ENCODE results near the gene ITGB4. TPM values are rescaled to one million over a fixed set of nuclear protein-coding genes. Genes with fewer than 3 reads are reported as not detected.
"Not testable (repeated sequence)": the region's sequence is repeated elsewhere in the genome, so short reads cannot be mapped to it uniquely, and the experiment has no call there.

Gene ITGB4
- total RNA-seq, 2 experiments from 2014 or later, result 0.89 to 2.0 TPM

GRCh38 chr17:75773808-75774470, 52.7 kb downstream of the ITGB4 start:
- ChIA-PET POLR2A (interaction anchor here (1.0 to 9.4 kb wide), 7 partner anchors 11 to 107 kb away, joined by 3 to 205 read pairs (median 12); partner anchors contain the start of genes GALK1, RECQL5, SAP30BP and UNK), CTCF (interaction anchor here (0.9 to 5.1 kb wide), 8 partner anchors 9 to 111 kb away, joined by 3 to 22 read pairs (median 5); partner anchors contain the start of gene GALK1)
- Mint-ChIP-seq H3K27ac (no peak overlapping the region), H3K4me1 (ENCODE audit: low read depth) (peaks cover 25% of the 10 kb centered on the region), H3K9me3 (ENCODE audit: insufficient read depth) (no peaks in the 10 kb centered on the region), H3K36me3 (ENCODE audit: low read depth) (peaks cover 38% of the 10 kb centered on the region), H3K4me3 (no peak overlapping the region), H3K27me3 (ENCODE audit: low read depth) (no peaks in the 10 kb centered on the region)
- peak; percentile 4 for ATAC-seq
- DNase-seq, result no peak

- H3K36me3 Mint-ChIP-seq (ENCODE audit: low read depth), result peaks cover 39% of the 10 kb centered on the region
- POLR2A ChIA-PET, result interaction anchor here (1.0 to 9.4 kb wide), 8 partner anchors 11 to 107 kb away, joined by 3 to 205 read pairs (median 8); partner anchors contain the start of genes GALK1, RECQL5, SAP30BP and TRIM47
- peaks cover 25% of the 10 kb centered on the region for H3K4me1 Mint-ChIP-seq (ENCODE audit: low read depth)
- no peak overlapping the region for H3K27ac Mint-ChIP-seq
- CTCF ChIA-PET, result interaction anchor here (0.9 to 5.1 kb wide), 5 partner anchors 9 to 21 kb away, joined by 3 to 22 read pairs (median 5); partner anchors contain the start of gene GALK1
- ATAC-seq (peak; percentile 1), DNase-seq (no peak)
- no peak overlapping the region for H3K4me3 Mint-ChIP-seq
- no peaks in the 10 kb centered on the region for H3K9me3 Mint-ChIP-seq (ENCODE audit: insufficient read depth)
- H3K27me3 Mint-ChIP-seq (ENCODE audit: low read depth), result peaks cover under 1% of the 10 kb centered on the region
These were observed 53.3 kb downstream of the ITGB4 start for GRCh38 chr17:75774471-75774990.

DNA sequence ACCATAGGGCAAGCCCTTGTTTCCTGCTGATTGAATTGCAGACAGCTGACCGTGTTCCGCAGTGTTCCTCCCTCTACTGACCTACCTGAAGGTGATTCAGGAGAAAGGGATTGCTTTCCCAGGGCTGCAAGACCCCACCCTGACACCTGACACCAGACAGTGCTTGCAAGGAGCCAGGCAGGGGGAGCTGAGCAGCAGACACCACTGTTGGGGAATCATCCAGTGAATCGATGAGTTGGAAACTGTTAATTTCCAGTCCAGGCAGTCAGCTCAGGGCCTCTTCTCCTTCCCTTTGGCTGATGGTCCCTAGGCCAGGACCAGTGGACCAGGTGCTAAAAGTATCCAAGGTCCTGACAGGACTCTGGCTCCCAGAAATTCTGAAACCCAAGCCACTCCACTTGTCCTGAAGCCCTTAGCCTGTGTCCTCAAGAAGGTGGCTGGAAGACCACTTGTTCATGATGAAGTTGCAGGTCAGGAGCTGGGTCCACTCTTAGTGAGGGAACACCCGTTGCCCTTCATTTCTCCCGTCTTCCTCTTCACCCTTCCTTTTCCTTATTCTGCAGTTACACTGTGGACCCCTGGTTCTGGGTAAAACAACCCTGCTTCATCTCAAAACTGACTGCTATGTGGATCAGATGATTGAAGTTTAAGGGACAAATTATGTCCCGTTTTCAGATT, 53.9 kb downstream of the ITGB4 start:
- no peak overlapping the region for H3K4me3 Mint-ChIP-seq
- H3K4me1 Mint-ChIP-seq (ENCODE audit: low read depth), result peaks cover 29% of the 10 kb centered on the region
- ATAC-seq, result no peak
- ChIA-PET POLR2A (interaction anchor here (0.6 to 9.4 kb wide), 20 partner anchors 12 to 258 kb away, joined by 3 to 205 read pairs (median 4); partner anchors contain the start of genes GALK1, RECQL5, SAP30BP and TRIM47), CTCF (interaction anchor here (0.9 to 5.1 kb wide), 6 partner anchors 8 to 86 kb away, joined by 3 to 35 read pairs (median 10); partner anchors contain the start of gene GALK1)
- H3K27ac Mint-ChIP-seq, result no peak overlapping the region
- H3K27me3 Mint-ChIP-seq (ENCODE audit: low read depth), result peaks cover 3% of the 10 kb centered on the region
- no peaks in the 10 kb centered on the region for H3K9me3 Mint-ChIP-seq (ENCODE audit: insufficient read depth)
- H3K36me3 Mint-ChIP-seq (ENCODE audit: low read depth), result peaks cover 43% of the 10 kb centered on the region
- no peak for DNase-seq

DNA sequence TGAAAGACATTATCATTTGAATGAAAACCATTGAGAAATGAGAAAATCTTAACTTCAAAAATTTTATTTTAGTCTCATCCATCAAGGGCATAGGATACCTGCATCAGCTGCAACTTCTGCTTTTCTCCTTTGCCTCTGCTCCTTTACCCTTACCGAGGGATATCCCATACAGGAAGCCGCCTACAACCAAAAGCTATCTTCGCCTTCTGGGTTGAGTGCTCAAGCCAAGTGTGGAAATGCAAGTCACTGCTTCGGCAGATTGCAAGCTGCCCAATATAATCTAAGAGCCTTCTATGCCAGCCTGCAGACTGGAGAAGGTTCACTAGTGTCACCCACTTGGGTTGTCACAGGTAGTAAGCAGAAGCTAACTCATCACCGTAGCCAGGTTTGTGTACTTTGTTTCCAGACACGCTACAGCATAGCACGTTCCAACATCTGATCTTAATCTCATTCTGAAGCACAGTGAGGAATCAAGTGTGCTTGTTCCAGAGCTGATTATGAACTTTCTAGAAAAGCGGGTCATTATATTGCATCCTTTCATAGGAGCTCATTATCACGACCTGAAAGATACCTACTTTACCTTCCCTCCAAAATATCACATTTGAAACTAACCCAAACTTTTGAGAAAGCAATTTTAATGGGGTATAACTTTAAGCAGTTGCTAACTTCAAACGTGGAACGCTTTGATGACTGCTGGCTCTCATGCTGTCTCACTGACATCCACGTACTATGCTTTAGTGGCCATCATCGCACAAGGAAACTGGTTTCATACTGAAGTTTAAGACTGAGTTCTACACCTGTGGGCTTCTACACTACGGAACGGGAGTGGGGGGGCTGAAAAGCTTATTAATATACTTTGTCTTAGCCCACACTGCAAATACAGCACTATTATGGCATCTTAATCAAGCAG, 55.4 kb downstream of the ITGB4 start:
- CTCF ChIA-PET, result interaction anchor here (0.9 to 5.1 kb wide), 10 partner anchors 9 to 85 kb away, joined by 3 to 35 read pairs (median 6); partner anchors contain the start of gene GALK1
- peaks cover 43% of the 10 kb centered on the region for H3K36me3 Mint-ChIP-seq (ENCODE audit: low read depth)
- H3K27ac Mint-ChIP-seq, result peak overlapping the region; percentile 80
- peaks cover 3% of the 10 kb centered on the region for H3K27me3 Mint-ChIP-seq (ENCODE audit: low read depth)
- no peak for ATAC-seq
- peaks cover 32% of the 10 kb centered on the region for H3K4me1 Mint-ChIP-seq (ENCODE audit: low read depth)
- H3K9me3 Mint-ChIP-seq (ENCODE audit: insufficient read depth), result no peaks in the 10 kb centered on the region
- POLR2A ChIA-PET, result interaction anchor here (0.5 to 9.4 kb wide), 34 partner anchors 8 to 594 kb away, joined by 3 to 205 read pairs (median 4); partner anchors contain the start of genes GALK1, GGA3, MRPL38 and RECQL5
- peak overlapping the region; percentile 86 for H3K4me3 Mint-ChIP-seq
- DNase-seq, result peak; percentile 35

- Mint-ChIP-seq H3K36me3 (ENCODE audit: low read depth) (peaks cover 43% of the 10 kb centered on the region), H3K27me3 (ENCODE audit: low read depth) (peaks cover 3% of the 10 kb centered on the region), H3K9me3 (ENCODE audit: insufficient read depth) (no peaks in the 10 kb centered on the region), H3K27ac (peak overlapping the region; percentile 80), H3K4me3 (peak overlapping the region; percentile 86), H3K4me1 (ENCODE audit: low read depth) (peaks cover 36% of the 10 kb centered on the region)
- ChIA-PET CTCF (interaction anchor here (1.2 to 5.1 kb wide), 8 partner anchors 9 to 84 kb away, joined by 3 to 35 read pairs (median 8); partner anchors contain the start of gene GALK1), POLR2A (interaction anchor here (0.7 to 9.4 kb wide), 18 partner anchors 13 to 595 kb away, joined by 3 to 205 read pairs (median 4); partner anchors contain the start of genes GALK1, GGA3, MRPL38 and SUMO2)
- ATAC-seq, result no peak
- DNase-seq, result no peak
These were observed 56.1 kb downstream of the ITGB4 start for GRCh38 chr17:75777296-75777922.

- peaks cover 41% of the 10 kb centered on the region for H3K4me1 Mint-ChIP-seq (ENCODE audit: low read depth)
- peaks cover 45% of the 10 kb centered on the region for H3K36me3 Mint-ChIP-seq (ENCODE audit: low read depth)
- H3K27me3 Mint-ChIP-seq (ENCODE audit: low read depth); DNase-seq; ATAC-seq; H3K9me3 Mint-ChIP-seq (ENCODE audit: insufficient read depth): not testable (repeated sequence)
- peak overlapping the region; percentile 86 for H3K4me3 Mint-ChIP-seq
- ChIA-PET POLR2A (interaction anchor here (0.6 to 9.4 kb wide), 12 partner anchors 12 to 352 kb away, joined by 3 to 205 read pairs (median 6); partner anchors contain the start of genes GALK1, RECQL5, SAP30BP and UNK), CTCF (interaction anchor here (1.2 to 5.1 kb wide), 4 partner anchors 14 to 50 kb away, joined by 4 to 35 read pairs (median 13); partner anchors contain the start of gene GALK1)
- H3K27ac Mint-ChIP-seq, result peak overlapping the region; percentile 97
These were observed 57.0 kb downstream of the ITGB4 start for GRCh38 chr17:75778066-75778860.

GRCh38 chr17:75778861-75779249, 57.6 kb downstream of the ITGB4 start:
- ChIA-PET POLR2A (interaction anchor here (0.6 to 9.4 kb wide), 10 partner anchors 12 to 352 kb away, joined by 3 to 205 read pairs (median 7); partner anchors contain the start of genes GALK1, RECQL5, SAP30BP and UNK), CTCF (interaction anchor here (1.2 to 5.1 kb wide), 3 partner anchors 14 to 49 kb away, joined by 4 to 35 read pairs (median 22); partner anchors contain the start of gene GALK1)
- peak overlapping the region; percentile 86 for H3K4me3 Mint-ChIP-seq
- peak overlapping the region; percentile 97 for H3K27ac Mint-ChIP-seq
- peaks cover 3% of the 10 kb centered on the region for H3K27me3 Mint-ChIP-seq (ENCODE audit: low read depth)
- no peaks in the 10 kb centered on the region for H3K9me3 Mint-ChIP-seq (ENCODE audit: insufficient read depth)
- peak; percentile 84 for DNase-seq
- H3K36me3 Mint-ChIP-seq (ENCODE audit: low read depth), result peaks cover 45% of the 10 kb centered on the region
- peaks cover 47% of the 10 kb centered on the region for H3K4me1 Mint-ChIP-seq (ENCODE audit: low read depth)
- ATAC-seq, result peak; percentile 9

- Mint-ChIP-seq H3K4me3 (peak overlapping the region; percentile 86), H3K9me3 (ENCODE audit: insufficient read depth) (no peaks in the 10 kb centered on the region), H3K27me3 (ENCODE audit: low read depth) (peaks cover 3% of the 10 kb centered on the region), H3K27ac (peak overlapping the region; percentile 97), H3K36me3 (ENCODE audit: low read depth) (peaks cover 44% of the 10 kb centered on the region), H3K4me1 (ENCODE audit: low read depth) (peaks cover 51% of the 10 kb centered on the region)
- POLR2A ChIA-PET, result interaction anchor here (0.6 to 9.4 kb wide), 27 partner anchors 9 to 217 kb away, joined by 3 to 205 read pairs (median 4); partner anchors contain the start of genes GALK1, RECQL5, SAP30BP and TRIM47
- CTCF ChIA-PET, result interaction anchor here (0.6 to 5.1 kb wide), 15 partner anchors 14 to 234 kb away, joined by 3 to 35 read pairs (median 4); partner anchors contain the start of genes GALK1 and WBP2
- DNase-seq (peak; percentile 97), ATAC-seq (peak; percentile 70)
These were observed 58.2 kb downstream of the ITGB4 start for GRCh38 chr17:75779250-75779986.

All from activated CD8-positive, alpha-beta T cell treated with anti-CD3 and anti-CD28 coated beads, Interleukin-2, amount 10 ng/mL, durations not matched to agents 7 days and 5 days (primary cell).